ENCODE results near the gene SGMS1. TPM values are rescaled to one million over a fixed set of nuclear protein-coding genes. Genes with fewer than 3 reads are reported as not detected.
"Not testable (repeated sequence)": the region's sequence is repeated elsewhere in the genome, so short reads cannot be mapped to it uniquely, and the experiment has no call there.

The SGMS1 gene
- total RNA-seq, 1 donor, result 61.2 TPM

GRCh38 chr10:50498465-50498864 lies 125.3 kb downstream of the SGMS1 start:
- no peak for TF ChIP-seq CTCF (IDR thresholded peaks at IDR 0.05; ENCODE audit: insufficient read depth, low read length)
- H3K4me3 ChIP-seq (ENCODE audit: low read depth, low read length), result no peak overlapping the region
- no peak for DNase-seq (ENCODE audit: low read depth)

GRCh38 chr10:50497758-50498157 lies 126.0 kb downstream of the SGMS1 start:
- peak; percentile 87 for DNase-seq (ENCODE audit: low read depth)

GRCh38 chr10:50496228-50496627 lies 127.5 kb downstream of the SGMS1 start:
- DNase-seq (ENCODE audit: low read depth), result no peak
- no peak for TF ChIP-seq CTCF (IDR thresholded peaks at IDR 0.05; ENCODE audit: insufficient read depth, low read length)

More at GRCh38 chr10:50497758-50498157, 126.0 kb downstream of the SGMS1 start:
- no peak overlapping the region for H3K4me3 ChIP-seq (ENCODE audit: low read depth, low read length)
- TF ChIP-seq CTCF (IDR thresholded peaks at IDR 0.05; ENCODE audit: insufficient read depth, low read length), result no peak

GRCh38 chr10:50490241-50490640 lies 133.5 kb downstream of the SGMS1 start:
- no peak for DNase-seq (ENCODE audit: low read depth)
- TF ChIP-seq CTCF (IDR thresholded peaks at IDR 0.05; ENCODE audit: insufficient read depth, low read length), result no peak
- no peak overlapping the region for H3K4me3 ChIP-seq (ENCODE audit: low read depth, low read length)

More at GRCh38 chr10:50496228-50496627, 127.5 kb downstream of the SGMS1 start:
- no peak overlapping the region for H3K4me3 ChIP-seq (ENCODE audit: low read depth, low read length)

GRCh38 chr10:50484550-50484949 lies 139.2 kb downstream of the SGMS1 start:
- not testable (repeated sequence) for H3K4me3 ChIP-seq (ENCODE audit: low read depth, low read length); DNase-seq (ENCODE audit: low read depth)

GRCh38 chr10:50480054-50481007 lies 143.4 kb downstream of the SGMS1 start:
- no peak for TF ChIP-seq CTCF (IDR thresholded peaks at IDR 0.05; ENCODE audit: insufficient read depth, low read length)
- no peak for DNase-seq (ENCODE audit: low read depth)
- no peak overlapping the region for H3K4me3 ChIP-seq (ENCODE audit: low read depth, low read length)

- DNase-seq (ENCODE audit: low read depth), result no peak
- TF ChIP-seq CTCF (IDR thresholded peaks at IDR 0.05; ENCODE audit: insufficient read depth, low read length), result no peak
- no peak overlapping the region for H3K4me3 ChIP-seq (ENCODE audit: low read depth, low read length)
Observed at GRCh38 chr10:50477287-50478203, 146.2 kb downstream of the SGMS1 start.

All from fibroblast of the aortic adventitia (primary cell).